HTERT RPE-1 (cell line): ENCODE measurements around the gene TTLL5.

Experiments used
- in situ Hi-C: fragments of 300-500 bp; cut with MboI; formaldehyde crosslinking; loops from 4 replicates; pipeline ENCODE4 v1.14.3; 2020; ENCODE audit warnings: low sequenced_read_pairs

The TTLL5 gene

DNA sequence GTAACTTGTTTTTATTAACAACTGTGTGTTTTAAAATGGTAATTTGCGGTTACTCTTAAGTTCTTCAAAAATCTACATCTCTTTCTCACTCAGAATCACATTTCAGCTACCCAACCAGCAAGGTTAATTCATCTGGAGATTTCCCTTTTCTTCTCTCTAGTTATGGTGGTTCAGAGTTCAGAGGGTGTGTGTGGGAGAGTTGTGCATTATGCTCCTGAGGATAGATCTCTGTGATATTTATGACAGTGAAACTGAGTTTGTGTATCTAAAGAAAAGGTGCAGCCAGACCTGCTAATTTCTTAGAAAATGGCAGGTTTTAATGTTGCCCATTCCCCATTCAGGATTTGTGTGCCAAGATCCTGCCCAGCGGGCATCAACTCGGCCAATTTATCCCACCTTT lies 73.8 kb downstream of the TTLL5 start:
- in situ Hi-C loops = no loop called here

- in situ Hi-C loops = no loop called here
Measured at GRCh38 chr14:75736845-75737485, 75.9 kb downstream of the TTLL5 start.

- in situ Hi-C loops = no loop called here
Measured at GRCh38 chr14:75738192-75738591, 77.1 kb downstream of the TTLL5 start.

- in situ Hi-C loops = no loop called here
Measured at GRCh38 chr14:75742867-75743266, 81.8 kb downstream of the TTLL5 start.

DNA sequence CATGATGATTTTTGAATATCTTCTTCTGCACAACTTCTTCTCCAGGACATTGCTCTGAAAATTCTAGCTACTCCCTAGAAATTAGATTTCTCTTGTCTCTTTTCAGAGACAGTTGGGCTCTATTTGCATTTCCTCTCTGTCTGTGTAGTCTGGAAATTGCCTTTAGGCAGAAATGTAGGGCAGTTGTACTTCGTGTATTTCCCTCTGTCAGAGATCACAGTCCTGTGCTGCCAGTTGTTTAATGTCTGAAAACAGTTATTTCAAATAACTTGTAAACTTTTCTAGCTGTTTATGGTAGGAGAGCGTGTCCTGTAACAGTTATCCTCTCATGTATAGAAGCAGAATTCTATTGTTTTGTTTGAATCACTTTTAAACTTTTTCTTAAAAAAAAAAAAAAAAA lies 86.9 kb downstream of the TTLL5 start:
- in situ Hi-C loops = no loop called here

- in situ Hi-C loops = no loop called here
Measured at GRCh38 chr14:75748336-75748735, 87.3 kb downstream of the TTLL5 start.

DNA sequence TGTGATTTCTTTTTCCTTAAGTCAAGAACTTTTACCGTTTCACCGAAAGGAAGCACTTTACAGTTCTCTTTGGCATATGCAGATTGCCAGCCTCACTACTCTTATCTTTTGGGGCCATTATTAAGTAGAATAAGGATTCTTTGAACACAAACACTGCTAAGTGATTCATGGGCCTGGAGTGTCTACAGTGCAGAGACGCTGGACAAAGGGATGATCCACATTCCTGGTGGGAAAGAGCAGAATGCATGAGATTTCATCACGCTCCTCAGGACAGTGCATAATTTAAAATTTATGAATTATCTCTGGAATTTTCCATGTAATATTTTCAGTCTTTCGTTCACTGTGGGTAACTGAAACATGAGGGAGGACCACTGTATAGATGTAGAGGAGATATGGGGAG lies 90.2 kb downstream of the TTLL5 start:
- in situ Hi-C loops = no loop called here

GRCh38 chr14:75752086-75752485 lies 91.0 kb downstream of the TTLL5 start:
- in situ Hi-C loops = no loop called here

- in situ Hi-C loops = no loop called here
Measured at GRCh38 chr14:75752907-75753594, 92.0 kb downstream of the TTLL5 start.

- in situ Hi-C loops = no loop called here
Measured at GRCh38 chr14:75753696-75754095, 92.7 kb downstream of the TTLL5 start.

DNA sequence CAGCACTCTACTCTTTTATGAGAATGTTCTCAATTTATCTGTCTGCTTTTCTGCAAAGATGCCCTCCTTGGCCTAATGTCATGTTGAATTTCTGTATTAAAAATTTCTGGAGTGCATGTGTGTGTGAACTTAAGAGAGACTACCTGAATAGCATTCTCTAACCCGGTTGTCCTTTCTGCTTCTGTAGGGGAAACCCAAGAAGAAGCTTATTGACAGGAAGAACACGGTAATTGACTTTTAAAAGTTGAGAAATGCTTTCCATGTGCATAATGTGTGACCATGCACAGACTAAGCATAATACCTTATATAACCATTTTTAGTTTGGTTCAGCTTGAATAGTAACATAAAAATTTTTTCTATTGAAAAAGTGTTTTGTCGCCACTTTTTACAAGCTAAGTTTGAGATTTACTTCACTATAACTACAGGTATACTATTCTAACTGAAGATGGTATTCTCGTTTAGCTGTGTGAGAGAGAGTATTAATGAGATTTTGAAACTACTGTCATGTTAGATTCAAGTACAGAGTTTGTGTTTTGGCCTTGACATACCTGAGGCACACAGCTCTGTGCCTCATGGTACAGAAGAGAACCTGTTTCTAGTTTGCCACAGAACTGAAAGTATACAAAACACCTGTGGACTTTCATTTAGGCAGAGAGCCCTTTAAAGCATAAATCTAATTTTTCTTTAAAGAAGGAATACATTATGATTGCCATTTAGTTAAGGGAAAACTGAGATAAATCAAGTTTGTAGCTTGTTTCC lies 96.8 kb downstream of the TTLL5 start:
- in situ Hi-C loops = no loop called here

- in situ Hi-C loops = no loop called here
Measured at GRCh38 chr14:75764020-75764419, 103.0 kb downstream of the TTLL5 start.

DNA sequence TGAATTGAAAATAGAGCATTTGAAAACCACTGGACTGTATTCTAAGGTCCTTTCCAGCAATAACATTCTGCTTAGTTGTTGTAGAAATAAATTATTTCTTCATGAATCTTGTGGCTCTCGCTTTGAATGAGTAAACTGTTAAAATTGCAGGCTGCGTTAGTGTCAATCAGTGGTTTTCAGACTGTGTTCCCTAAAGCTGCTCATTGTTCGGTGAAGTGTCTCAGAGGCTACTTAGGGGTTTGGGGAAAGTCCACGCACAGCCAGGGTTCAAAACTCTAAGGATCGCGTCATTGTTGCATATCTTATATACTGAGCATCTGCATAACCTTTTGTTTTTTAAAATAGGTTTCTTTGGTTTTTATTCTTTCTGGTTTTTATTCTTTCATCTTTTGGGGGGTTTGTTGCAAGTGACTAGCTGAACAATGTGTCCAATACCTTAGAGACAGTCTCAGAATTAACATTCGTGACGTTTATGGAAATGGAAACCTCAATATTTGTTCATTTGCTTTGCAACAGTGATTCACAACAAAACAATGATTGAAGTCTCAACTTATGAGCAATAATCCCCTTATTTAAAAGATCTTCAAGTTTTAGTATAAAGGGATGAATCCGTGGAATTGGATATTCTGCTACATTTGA lies 108.1 kb downstream of the TTLL5 start:
- in situ Hi-C loops = no loop called here

DNA sequence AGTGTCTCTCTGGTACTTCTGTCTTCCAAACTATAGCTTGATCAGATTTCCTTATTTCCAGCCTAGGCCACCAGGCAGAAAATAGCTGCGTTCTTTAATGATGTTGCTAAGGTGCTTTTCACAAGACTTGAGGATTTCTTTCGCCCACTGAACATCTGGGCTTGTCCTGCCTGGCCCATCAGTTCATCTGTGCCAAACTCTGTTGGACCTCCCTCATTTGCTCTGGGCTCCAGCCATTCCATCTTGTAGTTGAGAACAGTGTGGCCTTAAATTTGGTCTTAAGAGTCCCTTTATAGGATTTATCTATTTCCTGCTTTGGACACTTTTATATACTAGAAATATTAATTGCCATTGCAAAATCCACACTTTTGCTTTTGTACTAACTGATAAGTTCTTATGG lies 109.6 kb downstream of the TTLL5 start:
- in situ Hi-C loops = no loop called here

DNA sequence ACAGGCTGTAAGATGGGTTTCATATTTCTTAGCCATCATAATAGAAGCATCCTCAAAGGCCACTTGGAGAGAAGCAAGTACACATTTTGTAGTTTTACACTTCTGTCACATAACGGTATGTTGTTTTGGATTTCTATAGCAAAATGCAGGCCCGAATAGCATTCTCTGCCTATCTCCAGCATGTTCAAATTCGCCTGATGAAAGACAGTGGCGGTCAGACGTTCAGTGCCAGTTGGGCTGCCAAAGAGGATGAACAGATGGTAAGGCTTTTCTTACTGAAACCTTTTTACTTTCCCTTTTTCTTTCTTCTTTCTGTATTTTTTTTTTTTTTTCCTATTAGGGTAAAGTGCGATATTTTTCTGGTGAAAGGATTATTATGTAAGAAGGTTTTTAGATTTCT lies 110.5 kb downstream of the TTLL5 start:
- in situ Hi-C loops = no loop called here

DNA sequence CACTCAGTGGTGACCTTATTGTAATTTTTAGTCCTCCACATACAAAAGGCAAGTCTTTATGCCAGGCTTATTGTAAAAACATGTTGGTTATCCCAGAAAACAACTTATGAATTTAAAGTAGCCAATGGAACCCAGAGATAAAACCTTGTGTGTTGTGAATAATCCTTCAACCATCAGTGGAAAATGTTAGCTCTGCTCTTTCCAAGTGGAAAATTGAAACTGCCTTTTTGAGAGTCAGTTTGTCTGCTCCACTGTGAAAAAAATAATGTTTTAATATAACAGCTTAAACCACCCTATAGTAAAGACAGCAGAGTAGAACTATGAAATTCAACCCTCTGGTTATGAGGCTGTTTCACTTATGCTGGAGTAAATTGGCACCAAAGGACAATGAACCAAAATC lies 112.0 kb downstream of the TTLL5 start:
- in situ Hi-C loops = no loop called here

- in situ Hi-C loops = no loop called here
Measured at GRCh38 chr14:75781096-75781495, 120.0 kb downstream of the TTLL5 start.

DNA sequence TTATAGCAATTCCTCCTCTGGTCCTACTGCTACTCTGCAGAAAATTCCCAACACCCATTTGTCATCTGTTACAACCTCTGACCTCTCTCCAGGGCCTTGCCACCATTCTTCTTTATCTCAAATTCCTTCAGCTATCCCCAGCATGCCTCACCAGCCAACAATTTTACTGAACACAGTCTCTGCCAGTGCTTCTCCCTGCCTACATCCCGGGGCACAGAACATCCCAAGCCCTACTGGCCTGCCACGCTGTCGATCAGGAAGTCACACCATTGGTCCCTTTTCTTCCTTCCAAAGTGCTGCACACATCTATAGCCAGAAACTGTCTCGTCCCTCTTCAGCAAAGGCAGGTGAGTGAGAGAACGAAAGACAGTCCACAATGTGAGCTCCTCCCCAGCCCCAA lies 122.1 kb downstream of the TTLL5 start:
- in situ Hi-C loops = no loop called here

GRCh38 chr14:75783602-75784313 lies 122.7 kb downstream of the TTLL5 start:
- in situ Hi-C loops = no loop called here

DNA sequence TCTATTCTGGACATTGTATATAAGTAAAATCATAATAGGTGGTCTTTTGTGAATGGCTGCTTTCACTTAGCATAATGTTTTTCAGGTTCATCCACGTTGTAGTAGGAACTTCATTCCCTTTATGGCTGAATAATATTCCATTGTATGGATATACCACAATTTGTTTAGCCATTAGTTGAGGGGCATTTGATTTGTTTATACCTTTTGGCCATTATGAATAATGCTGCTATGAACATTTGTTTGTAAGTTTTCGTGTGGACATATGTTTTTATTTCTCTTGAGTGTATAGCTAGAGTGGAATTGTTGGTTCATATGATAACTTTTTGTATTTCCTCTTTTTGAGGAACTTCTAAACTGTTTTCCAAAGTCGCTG lies 123.3 kb downstream of the TTLL5 start:
- in situ Hi-C loops = no loop called here

DNA sequence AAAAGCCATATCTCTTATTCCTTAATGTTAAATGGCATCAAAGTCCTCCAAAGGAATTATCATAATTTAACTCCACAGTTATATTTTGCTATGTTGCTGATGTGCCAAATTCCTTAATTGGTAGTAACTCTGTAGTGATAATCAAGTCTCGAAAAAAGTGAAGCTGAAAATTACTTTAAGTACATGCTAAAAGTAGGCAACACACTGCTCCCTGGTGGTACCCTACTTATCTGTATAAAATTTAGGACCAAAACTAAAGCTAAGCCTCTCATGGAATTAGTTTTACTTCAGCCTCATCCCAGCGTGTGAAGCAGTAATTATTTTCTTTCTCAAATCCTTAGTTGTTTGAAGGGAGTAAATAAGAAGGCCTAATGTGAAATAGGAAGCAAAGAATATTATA lies 132.8 kb downstream of the TTLL5 start:
- in situ Hi-C loops = no loop called here
